ENCODE data around the gene PAM16. TPM values are rescaled to one million over a fixed set of nuclear protein-coding genes. Genes with fewer than 3 reads are reported as not detected.

Gene PAM16
- total and polyA plus RNA-seq, 9 of the 15 experiments (the other 6 are each of a cell fraction or from before 2014, with no cell fraction given) = 38.7 to 273 (median 79.3) TPM

- H3K36me3 ChIP-seq (ENCODE audit: control insufficient read depth, insufficient read depth, low read length) = peaks cover 8% of the 10 kb centered on the region; the same call in 2 of the 3 replicates
- no peaks in the 10 kb centered on the region for H3K27me3 ChIP-seq (ENCODE audit: control insufficient read depth in 2 of 2, insufficient read depth in 2 of 2, low read length in 2 of 2)
- in situ Hi-C loops (cut with MboI) = no loop called here
- peak overlapping the region; percentile 26; the same call in 1 of the 2 replicates for H2AFZ ChIP-seq (ENCODE audit: low read depth, low read length)
- peak overlapping the region; percentile 76; the same call in 2 of the 3 replicates for H3K27ac ChIP-seq (ENCODE audit: extremely low read depth, low read depth, low read length)
- peaks cover 49 to 83% of the 10 kb centered on the region in 2 experiments for H3K4me1 ChIP-seq (replicated peaks in 1 of 2; ENCODE audit: control insufficient read depth in 2 of 2, insufficient read depth in 2 of 2, low read length in 2 of 2)
- ChIA-PET CTCF (ENCODE audit: low intra/inter-chr PET ratio) (no interaction called here), POLR2A (no interaction called here)
- H3K79me2 ChIP-seq (ENCODE audit: control insufficient read depth, insufficient read depth, low read length) = peaks cover 14% of the 10 kb centered on the region
- H3K9me3 ChIP-seq (replicated peaks; ENCODE audit: control insufficient read depth, insufficient read depth, low read depth, low read length) = no peaks in the 10 kb centered on the region
- no peak for FAIRE-seq
- H3K9me1 ChIP-seq (ENCODE audit: control insufficient read depth, insufficient read depth, low read length) = peaks cover 5% of the 10 kb centered on the region
- BruUV-seq (replicated peaks) = no TSS peak
- peak; percentile 72 for ATAC-seq
- peaks cover 6% of the 10 kb centered on the region; the same call in 1 of the 2 replicates for H4K20me1 ChIP-seq (replicated peaks; ENCODE audit: control insufficient read depth, insufficient read depth, low read length)
- peak overlapping the region; percentile 59 to 92 for H3K9ac ChIP-seq (ENCODE audit: insufficient read depth in 1 of 2, low read depth in 2 of 2, low read length in 2 of 2)
- WGBS (ENCODE audit: insufficient coverage, low coverage, missing lambda C conversion rate) = 4% methylated on average over 24 of the region's 43 CpGs
- intact Hi-C loops (cut with micrococcal nuclease) = no loop called here
- peak overlapping the region; percentile 60 for H3K4me3 ChIP-seq
- peak; percentile 60 to 77 (median 70) for DNase-seq (ENCODE audit: extremely low read depth in 1 of 4, low spot score in 3 of 4)
- peak overlapping the region; percentile 75 for H3K4me2 ChIP-seq (ENCODE audit: insufficient read depth, low read length)
- TF ChIP-seq ZNF165 (CRISPR knock-in tag; IDR thresholded peaks at IDR 0.05; ENCODE audit: borderline replicate concordance) (no peak), FOSL1 (tag; conservative IDR thresholded peaks at IDR 0.05) (no peak), TCFL5 (CRISPR knock-in tag; conservative IDR thresholded peaks at IDR 0.05) (no peak), VEZF1 (CRISPR knock-in tag; IDR thresholded peaks at IDR 0.05) (peak; percentile 39), NONO (IDR thresholded peaks at IDR 0.05; ENCODE audit: low read depth in 2 of 2, low read length in 1 of 2) (peak in 1 of 2 experiments; percentile 55; a peak in 2 of 4 replicates), POLR2G (IDR thresholded peaks at IDR 0.05; ENCODE audit: low read depth, low read length) (peak; percentile 26), CHCHD3 (CRISPR knock-in tag; IDR thresholded peaks at IDR 0.05) (no peak), MTA3 (IDR thresholded peaks at IDR 0.05; ENCODE audit: borderline replicate concordance) (0 out of 2 replicates have a peak, but pooled peaks have one; percentile 10), RBFOX2 (IDR thresholded peaks at IDR 0.05; ENCODE audit: low read depth, low read length) (peak; percentile 32), GATAD2B (IDR thresholded peaks at IDR 0.05; ENCODE audit: borderline replicate concordance) (no peak), ILK (tag; IDR thresholded peaks at IDR 0.05; ENCODE audit: borderline replicate concordance, low read depth) (no peak), UBTF (IDR thresholded peaks at IDR 0.05; ENCODE audit: borderline replicate concordance in 1 of 2, low read depth in 2 of 2, low read length in 2 of 2) (peak in 1 of 2 experiments; percentile 77; a peak in 1 of 4 replicates)
- TF ChIP-seq, protein P1, sequence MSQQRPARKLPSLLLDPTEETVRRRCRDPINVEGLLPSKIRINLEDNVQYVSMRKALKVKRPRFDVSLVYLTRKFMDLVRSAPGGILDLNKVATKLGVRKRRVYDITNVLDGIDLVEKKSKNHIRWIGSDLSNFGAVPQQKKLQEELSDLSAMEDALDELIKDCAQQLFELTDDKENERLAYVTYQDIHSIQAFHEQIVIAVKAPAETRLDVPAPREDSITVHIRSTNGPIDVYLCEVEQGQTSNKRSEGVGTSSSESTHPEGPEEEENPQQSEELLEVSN (IDR thresholded peaks at IDR 0.05; ENCODE audit: borderline replicate concordance in 1 of 2, extremely low read depth in 1 of 2, insufficient read depth in 1 of 2, insufficient read length in 1 of 2, low read depth in 1 of 2, low read length in 1 of 2, poor library complexity in 1 of 2, severe bottlenecking in 1 of 2) = peak in 1 of 2 experiments; percentile 58
Measured at GRCh38 chr16:4372001-4372577, 21.0 kb upstream of the PAM16 start.

All from K562 (cell line).